ENCODE measurements around the gene SMIM10L2A.
"Not testable (repeated sequence)": the region's sequence is repeated elsewhere in the genome, so short reads cannot be mapped to it uniquely, and the experiment has no call there.

The SMIM10L2A gene

DNA sequence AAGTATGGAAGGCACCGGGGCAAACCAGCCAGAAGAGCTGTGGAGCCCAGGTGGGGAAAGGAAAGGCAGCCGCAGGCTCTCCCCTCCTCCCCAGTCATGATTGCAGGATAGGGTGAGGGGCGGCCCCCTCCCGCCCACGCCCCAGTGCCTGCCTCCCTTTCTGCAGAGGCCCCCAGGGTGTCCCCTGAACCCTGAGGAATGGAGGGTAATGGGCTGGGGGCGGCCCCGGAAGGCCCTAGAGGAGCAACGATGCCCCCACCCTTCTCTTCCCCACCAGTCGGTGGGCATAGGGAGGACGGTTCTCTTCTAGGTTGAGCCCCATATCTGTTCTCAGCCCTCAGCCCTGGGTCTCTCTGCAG, 1.0 kb downstream of the SMIM10L2A start:
- DNase-seq (ENCODE audit: low read depth in 2 of 3, low spot score in 1 of 3): not testable (repeated sequence)

DNA sequence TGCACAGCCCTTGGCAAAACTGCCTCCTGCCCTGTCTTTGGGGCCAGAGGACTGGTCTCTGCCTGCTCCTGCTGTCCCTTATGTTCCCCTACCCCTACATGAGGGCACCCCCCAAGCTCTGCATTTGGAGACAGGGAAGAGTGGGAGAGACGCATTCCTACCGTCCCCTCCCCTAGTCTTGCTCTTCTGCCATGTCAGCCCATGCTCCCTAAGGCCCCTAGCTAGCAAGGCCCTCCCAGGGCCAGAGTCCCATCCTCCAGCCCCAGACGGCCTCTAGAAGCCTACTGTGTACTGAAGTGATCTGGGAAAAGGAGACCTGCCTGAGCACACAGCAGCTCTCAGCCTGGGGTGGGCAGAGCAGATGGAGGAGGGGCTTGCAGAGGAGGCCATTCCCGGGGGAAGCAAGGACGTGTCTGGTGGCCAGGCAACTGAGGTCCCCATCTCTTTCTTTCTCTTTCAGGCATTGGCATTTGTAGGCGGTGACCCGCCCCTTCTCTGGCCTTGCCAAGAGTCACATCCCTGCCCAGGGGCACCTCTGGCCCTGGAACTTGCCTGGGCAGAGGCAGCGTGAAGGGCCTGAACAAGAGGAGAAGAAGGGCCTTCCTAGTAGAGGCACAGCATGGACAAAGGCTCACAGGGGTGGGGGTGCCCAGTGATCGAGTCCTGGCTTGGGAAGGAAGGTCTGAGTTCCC, 1.6 kb downstream of the SMIM10L2A start:
- not testable (repeated sequence) for DNase-seq (ENCODE audit: low read depth in 2 of 3, low spot score in 1 of 3)

DNA sequence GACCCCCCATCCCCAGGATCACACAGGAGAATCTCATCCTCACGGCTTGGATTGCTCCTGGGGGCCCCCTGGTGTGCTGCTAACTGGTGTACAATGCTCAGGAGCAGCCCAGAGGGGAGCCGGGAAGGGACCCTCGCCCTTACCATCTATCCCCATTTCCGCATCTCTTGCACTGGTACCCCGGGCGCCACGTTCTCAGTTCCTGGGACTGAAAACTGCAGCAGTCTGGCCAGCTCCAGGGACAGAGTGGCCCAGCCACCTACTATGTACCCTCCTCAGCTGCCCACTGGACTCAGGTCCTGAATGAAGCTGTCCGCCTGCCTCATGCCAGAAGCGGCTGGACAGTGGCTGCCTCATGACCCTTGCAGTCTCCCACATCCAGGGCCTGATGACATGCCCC, 2.7 kb downstream of the SMIM10L2A start:
- DNase-seq (ENCODE audit: low read depth in 2 of 3, low spot score in 1 of 3): no peak

DNA sequence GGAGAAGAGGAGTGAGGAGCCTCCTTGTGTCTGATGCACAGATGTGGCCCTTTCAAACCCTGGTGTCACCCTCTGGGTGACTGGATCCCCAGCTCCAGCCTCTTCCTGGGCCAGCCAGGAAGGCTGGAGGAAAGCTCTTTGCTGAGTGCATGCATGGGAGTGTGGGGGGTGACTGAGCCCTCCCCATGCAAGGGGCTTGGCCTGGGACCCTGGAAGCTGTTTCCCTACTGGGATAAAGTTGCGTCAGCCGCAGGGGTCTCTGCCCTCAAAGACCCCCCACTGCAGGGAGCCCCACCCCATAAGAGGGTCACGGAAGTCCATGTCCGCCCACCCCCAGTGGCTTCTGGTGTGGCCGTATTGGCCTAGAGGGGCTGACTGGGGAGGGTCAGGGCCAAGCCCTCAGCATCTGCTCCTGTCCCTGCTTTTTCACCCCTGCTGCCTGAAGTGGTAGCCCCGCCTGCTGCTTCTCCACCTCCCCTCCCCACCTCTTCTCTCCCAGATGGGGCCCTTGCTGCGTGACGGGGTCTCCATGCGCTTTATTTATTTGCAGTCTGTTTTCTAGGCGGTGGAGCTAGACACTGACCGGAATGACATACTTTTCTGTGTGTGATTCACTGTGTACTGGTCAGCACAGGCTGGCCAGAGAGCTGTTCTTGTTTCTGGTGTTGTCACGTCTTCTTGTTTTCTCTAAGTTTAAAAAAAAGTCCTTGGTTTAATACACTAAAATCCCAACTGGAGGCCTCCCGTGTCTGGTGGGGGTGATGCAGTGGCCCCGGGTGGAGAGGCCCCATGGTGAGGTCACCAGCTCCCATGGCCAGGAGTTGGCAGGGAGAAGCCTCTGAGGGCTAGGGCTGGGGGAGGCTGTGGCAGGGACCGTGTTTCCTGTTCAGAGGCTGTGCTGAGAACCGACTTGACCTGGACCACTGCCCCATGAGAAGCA, 3.6 kb downstream of the SMIM10L2A start:
- DNase-seq (ENCODE audit: low read depth in 2 of 3, low spot score in 1 of 3): no peak

DNA sequence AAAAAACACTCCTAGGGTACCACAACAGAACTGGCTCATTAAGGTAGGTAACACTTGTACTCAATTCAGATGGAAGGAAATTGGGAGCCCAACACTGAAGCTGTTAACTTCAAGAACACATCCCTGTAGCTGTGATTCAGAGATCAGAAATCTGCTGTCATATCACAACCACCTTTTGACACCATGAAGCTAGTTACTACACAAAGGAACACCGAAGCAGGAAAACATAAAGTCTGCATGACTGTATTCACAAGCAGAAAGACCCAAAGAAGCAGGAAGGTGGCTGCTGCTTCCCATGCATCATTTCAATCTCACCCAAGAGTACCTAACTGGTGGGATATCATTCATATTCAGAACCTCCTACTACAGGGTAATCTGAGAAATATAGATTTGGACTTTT, 7.7 kb downstream of the SMIM10L2A start:
- DNase-seq (ENCODE audit: low read depth in 2 of 3, low spot score in 1 of 3): no peak

DNA sequence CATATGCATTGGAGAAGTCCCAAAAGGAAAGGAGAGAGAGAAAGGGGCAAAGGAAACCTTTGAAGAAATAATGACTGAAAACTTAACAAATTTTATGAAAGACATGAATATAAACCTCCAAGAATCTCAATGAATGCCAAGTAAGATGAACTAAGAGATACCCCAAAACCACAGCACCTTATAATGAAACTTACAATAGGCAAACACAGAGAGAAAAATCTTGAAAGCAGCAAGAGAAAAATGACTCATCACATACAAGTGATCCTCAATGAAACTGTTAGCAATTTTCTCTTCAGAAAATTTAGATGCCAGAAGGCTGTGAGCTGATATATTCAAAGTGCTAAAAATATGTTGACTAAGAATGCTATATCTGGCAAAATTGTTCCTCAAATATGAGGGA, 10.1 kb downstream of the SMIM10L2A start:
- no peak for DNase-seq (ENCODE audit: low read depth in 2 of 3, low spot score in 1 of 3)

DNA sequence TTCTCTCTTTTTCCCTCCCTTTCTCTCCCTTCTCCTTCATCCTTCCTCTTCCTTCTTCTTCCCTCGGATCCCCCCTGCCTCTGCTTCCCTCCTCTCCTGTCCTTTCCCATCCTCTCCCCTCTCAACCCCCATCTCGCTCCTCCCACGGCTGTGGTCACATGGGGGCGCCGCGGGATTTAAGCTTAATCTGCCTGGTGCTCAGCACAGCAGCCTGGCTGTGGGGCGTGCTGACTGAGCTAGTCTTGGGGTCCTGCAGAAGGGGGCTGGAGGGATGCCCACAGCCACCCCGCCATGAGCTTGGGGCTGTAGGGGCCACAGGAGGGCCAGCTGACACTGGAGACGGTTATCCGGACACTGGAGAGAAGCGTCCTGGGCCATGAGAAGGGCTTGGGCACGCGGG, 10.7 kb downstream of the SMIM10L2A start:
- DNase-seq (ENCODE audit: low read depth in 2 of 3, low spot score in 1 of 3): no peak

DNA sequence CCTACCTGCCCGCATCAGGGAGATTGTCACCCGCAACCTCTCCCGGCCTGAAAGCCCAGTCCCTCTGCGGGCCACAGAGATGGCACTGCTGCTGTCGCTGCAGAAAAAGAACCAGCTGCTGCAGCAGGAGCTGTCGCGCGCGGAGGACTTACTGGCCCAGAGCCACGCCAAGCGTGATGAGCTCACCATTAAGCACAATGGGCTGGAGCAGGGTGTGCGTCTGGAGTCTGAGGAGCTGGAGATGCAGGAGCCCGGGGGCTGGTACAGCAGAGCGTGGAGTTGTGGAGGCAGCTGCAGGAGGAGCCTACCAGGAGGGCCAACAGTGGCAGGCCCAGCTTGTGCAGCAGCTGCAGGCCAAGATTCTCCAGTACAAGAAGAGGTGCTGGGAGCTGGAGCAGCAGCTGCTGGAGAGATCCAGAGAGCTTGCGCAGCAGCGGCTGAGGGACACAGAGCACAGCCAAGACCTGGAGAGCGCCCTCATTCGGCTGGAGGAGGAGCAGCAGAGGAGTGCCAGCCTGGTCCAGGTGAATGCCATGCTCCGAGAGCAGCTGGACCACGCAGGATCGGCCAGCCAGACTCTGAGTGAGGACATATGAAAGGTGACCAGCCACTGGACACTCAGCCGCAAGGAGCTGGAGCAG, 11.3 kb downstream of the SMIM10L2A start:
- no peak for DNase-seq (ENCODE audit: low read depth in 2 of 3, low spot score in 1 of 3)

DNA sequence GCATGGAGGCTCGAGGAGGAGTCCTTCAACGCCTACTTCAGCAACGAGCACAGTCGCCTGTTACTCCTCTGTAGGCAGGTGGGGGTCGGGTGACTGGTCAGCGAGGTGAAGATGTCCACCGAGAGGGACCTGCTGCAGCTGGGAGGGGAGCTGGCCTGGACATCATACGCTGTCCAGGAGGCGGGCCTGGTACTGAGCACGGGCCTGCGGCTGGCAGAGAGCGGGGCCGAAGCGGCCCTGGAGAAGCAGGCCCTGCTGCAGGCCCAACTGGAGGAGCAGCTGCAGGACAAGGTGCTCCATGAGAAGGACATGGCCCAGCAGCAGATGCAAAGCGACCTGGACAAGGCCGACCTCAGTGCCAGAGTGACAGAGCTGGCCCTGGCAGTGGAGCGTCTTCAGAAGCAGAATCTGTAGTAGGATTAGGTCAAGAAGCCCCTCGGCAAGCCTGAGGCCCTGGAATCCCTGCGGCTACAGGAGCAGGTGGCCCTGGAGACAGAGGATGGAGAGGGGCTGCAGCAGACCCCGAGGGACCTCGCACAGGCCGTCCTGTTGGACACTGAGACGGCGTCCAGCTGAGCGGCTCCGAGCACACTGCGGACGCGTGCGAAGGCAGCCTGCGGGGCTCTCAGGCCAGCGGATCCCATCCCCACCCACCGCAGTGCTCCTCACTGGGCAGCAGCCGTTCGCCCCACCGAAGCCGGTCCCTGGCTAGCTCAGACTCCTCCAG, 11.9 kb downstream of the SMIM10L2A start:
- DNase-seq (ENCODE audit: low read depth in 2 of 3, low spot score in 1 of 3): no peak

DNA sequence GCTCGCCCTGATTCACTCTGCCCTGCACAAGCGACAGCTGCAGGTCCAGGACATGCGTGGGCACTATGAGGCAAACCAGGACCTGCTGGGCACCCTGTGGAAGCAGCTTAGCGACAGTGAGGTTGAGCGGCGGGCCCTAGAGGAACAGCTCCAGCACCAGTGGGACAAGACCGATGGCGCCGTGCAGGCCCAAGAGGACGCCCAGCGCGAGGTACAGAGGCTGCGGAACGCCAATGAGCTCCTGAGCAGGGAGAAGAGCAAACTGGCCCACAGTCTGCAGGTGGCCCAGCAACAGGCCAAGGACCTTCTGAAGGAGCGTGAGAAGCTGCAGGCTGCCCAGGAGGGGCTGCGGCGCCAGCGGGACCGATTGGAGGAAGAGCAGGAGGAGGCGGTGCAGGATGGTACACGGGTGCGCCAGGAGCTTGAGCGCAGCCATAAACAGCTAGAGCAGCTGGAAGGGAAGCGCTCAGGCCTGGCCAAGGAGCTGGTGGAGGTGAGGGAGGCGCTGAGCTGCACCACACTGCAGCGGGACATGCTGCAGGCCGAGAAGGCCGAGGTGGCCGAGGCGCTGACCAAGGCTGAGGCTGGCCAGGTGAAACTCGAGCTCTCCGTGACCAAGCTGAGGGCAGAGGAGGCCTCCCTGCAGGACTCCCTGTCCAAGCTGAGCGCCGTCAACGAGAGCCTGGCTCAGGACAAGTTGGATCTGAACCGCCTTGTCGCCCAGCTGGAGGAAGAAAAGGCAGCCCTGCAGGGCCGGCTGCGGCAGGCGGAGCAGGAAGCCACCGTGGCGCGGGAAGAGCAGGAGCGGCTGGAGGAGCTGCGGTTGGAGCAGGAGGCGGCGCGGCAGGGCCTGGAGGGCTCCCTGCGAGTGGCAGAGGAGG, 12.8 kb downstream of the SMIM10L2A start:
- DNase-seq (ENCODE audit: low read depth in 2 of 3, low spot score in 1 of 3): no peak

DNA sequence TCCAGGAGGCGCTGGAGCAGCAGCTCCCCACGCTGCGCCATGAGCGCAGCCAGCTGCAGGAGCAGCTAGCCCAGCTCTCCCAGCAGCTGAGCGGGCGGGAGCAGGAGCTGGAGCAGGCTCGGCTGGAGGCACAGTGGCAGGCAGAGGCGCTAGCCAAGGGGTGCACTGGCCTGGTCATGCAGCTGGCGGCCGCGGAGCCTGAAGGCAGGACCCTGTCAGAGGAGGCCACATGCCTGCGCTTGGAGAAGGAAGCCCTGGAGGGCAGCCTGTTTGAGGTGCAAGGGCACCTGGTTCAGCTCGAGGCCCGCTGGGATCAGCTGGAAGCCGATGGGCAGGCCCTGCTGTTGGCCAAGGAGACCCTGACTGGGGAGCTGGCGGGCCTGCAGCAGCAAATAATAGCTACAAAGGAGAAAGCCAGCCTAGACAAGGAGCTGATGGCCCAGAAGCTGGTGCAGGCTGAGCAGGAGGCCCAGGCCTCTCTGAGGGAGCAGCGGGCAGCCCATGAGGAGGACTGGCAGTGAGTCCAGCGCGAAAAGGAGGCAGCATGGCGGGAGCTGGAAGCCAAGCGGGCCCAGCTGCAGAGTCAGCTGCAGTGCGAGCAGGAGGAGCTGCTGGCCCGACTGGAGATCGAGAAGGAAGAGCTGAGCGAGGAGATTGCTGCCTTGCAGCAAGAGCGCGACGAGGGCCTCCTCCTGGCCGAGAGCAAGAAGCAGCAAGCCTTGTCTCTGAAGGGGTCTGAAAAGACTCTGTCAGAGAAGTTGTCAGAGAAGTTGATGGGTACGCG, 13.6 kb downstream of the SMIM10L2A start:
- DNase-seq (ENCODE audit: low read depth in 2 of 3, low spot score in 1 of 3): no peak

DNA sequence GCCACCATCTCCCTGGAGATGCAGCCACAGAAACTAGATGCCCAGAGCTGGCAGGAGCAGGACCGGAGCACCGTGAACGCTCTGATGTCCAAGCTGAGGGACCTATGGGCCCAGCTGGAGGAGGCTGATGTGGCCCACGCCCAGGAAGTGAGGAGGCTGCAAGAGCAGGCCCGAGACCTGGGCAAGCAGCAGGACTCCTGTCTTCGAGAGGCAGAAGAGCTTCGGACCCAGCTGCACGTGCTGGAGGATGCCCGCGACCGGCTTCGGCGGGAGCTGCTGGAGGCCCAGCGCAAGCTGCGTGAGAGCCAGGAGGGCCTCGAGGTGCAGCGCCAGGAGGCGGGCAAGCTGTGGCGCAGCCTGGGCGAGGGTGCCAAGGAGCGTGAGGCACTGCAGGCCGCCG, 14.2 kb downstream of the SMIM10L2A start:
- DNase-seq (ENCODE audit: low read depth in 2 of 3, low spot score in 1 of 3): no peak

DNA sequence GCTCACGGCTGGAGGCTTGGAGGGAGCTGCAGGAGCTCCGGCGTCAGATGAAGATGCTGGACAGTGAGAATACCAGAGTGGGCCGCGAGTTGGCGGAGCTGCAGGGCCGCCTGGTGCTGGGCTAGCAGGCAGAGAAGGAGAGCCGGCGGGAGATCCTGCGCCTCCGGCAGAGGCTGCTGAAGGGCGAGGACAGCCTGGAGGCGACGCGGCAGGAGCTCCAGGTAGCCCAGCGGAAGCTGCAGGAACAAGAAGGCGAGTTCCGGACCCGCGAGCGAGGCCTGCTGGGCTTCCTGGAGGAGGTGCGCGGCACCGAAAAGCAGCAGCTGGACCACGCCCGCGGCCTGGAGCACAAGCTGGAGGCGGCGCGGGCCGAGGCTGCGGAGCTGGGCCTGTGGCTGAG, 14.7 kb downstream of the SMIM10L2A start:
- DNase-seq (ENCODE audit: low read depth in 2 of 3, low spot score in 1 of 3): no peak

DNA sequence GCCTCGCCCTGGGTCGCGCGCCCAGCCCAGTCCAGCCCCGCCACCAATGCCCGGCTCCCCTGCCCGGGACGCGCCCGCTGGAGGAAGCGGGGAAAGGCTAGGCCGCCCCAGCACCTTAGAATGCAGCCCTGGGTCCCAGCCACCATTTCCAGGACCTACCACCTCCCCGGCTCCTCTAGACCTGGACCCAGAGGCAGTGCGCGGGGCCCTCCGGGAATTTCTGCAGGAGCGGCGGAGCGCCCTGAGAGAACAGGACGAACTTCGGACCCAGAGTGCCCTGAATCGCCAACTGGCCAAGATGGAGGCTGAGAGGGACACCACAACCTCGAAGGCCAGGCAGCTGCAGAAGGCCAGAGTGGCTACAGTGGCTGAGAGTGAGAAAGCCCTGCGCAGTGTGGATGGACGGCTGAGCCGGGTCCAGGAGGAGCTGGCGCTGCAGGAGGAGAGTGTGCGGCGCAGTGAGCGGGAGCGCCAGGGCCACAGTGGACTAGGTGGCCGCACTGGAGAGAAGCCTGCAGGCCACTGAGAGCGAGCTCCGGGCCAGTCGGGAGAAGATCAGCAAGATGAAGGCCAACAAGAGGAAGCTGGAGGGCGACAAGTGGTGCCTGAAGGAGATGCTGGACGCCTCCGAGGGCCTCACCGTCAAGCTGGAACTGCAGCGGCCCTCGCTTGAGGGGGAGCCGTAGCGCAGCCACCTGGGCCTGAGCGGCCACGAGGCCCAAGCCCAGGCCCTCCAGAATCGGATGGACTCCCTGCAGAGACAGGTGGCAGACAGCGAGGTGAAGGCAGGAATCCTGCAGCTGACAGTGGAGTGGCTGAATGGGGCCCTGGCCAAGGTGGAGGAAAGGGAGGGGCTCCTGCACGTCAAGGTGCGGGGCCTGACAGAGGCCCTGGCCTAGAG, 15.5 kb downstream of the SMIM10L2A start:
- no peak for DNase-seq (ENCODE audit: low read depth in 2 of 3, low spot score in 1 of 3)

DNA sequence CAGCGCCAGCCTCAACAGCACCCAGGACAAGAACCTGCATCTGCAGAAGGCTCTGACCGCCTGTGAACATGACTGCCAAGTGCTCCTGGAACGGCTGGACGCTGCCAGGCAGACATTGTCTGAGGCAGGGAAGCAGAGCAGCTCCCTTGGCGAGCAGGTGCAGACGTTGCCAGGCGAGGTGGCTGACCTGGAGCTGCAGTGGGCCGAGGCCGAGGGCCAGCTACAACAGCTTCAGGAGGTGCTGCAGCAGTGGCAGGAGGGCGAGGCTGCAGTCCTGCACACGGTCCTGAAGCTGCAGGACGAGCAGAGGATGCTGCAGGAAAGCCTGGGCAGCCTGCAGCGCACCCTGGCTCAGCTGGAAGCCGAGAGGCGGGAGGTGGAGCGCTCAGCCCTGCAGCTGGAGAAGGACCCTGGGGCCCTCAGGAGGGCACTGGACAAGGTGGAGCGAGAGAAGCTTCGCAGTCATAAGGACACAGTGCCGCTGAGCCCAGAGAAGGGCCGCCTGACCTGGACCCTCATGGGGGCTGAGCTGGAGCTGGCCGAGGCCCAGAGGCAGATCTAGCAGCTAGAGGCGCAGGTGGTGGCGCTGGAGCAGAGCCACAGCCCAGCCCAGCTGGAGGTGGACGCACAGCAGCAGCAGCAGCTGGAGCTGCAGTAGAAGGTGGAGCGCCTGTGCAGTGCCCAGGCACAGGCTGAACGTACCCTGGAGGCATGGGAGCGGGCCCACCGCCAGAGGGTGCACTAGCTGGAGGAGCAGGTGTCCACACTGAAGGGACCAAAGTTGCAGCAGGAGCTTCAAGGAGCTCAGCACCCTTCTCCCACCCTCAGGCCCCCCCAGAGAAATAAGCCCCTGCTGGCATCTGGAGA, 16.4 kb downstream of the SMIM10L2A start:
- DNase-seq (ENCODE audit: low read depth in 2 of 3, low spot score in 1 of 3): no peak

DNA sequence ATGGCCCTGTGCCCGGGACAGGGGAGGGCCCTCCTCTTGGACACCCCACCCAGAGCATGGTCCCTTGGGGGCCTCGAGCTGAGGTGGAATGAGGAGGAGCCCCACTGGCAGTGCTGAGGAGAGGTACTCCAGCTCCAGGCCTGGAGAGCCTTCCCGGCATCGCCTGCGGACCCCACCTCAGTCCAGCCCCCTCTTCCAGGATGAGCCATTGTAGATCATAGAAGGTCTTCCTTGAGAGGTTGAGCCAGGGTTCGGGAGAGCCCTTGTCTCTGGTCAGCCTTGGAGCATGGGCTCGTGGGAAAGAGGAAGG, 16.9 kb downstream of the SMIM10L2A start:
- DNase-seq (ENCODE audit: low read depth in 2 of 3, low spot score in 1 of 3): no peak

DNA sequence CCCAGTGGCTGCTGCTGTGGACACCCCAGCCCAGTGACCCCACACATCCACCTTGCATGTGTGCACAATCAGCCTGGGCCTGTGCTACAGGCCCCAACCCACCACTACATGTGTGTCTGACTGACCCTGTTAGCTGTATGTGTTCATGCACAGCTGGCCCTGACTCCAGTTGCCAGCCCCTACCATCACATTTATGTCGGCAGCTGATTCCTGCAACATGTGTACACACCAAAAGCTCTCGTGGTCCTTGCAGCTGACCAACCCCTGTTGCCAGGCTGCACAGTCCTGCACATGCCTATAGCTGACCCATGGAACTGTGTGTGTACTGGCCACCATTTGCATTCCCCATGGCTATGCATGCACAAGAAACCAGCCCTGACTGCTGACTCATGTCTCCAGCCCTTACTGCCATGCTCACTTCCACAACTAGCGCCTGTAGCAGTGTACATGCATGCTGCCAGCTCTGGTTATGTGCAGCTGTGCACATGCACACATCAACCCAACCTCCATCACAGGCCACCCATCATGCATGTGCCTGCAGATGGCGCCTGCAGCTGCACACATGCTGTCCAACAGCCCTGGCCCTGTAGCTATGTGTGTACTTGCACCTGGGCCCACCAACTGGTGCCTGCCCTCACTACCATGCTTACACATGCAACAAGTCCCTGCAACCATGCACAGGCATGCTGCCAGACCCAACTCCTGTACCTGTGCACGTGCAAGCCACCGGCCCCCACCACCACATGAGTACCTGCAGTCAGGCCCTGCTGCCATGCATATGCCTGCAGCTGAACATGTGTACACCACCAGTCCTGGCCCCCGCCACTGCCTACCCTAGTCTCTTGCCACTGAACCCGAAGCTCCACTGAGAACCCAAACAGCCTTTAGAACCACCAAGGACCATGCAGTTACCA, 28.1 kb downstream of the SMIM10L2A start:
- no peak for DNase-seq (ENCODE audit: low read depth in 2 of 3, low spot score in 1 of 3)
